ENCODE data around the gene DCLK3.

DCLK3 gene

DNA sequence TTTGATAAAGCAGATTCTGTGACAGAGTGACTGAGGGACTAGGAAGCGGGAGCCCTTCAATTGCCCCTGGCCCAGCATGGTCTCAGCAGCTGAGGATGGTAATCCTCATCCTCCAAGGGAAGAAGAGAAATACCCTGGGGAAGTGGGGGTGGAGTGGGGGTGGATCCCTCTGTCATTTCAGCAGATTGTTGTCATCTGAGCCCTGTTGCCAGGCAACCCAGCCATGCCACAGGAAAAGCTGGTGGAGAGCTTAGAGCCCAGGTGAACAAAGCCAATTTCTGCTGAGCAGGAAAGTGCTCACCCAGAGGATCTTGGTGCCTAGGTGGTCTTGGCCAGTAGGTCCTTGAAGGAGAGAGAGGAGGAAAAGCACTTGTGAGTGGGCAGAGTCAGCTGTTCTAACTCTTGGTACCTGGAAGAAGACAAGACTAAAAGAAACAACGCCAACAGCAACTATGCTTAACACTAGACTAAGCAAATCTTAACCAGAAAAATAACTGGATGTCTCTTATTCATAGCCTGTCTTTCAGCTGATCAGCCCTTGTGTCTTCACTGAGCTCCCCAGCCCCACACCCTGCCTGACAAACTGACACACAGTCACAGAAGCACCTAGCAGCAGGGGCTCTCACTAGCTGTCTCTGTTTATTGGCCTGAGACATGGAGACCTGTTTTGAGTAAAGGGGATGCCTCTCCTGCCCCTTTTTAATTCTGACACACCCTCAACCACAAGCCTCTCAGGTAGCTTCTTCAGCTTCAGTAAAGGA, 40.1 kb upstream of the DCLK3 start:
- no peak for TF ChIP-seq OSR1 (CRISPR knock-in tag; IDR thresholded peaks at IDR 0.05)
- TF ChIP-seq RARB (CRISPR knock-in tag; IDR thresholded peaks at IDR 0.05), result no peak
- TF ChIP-seq, protein P1, sequence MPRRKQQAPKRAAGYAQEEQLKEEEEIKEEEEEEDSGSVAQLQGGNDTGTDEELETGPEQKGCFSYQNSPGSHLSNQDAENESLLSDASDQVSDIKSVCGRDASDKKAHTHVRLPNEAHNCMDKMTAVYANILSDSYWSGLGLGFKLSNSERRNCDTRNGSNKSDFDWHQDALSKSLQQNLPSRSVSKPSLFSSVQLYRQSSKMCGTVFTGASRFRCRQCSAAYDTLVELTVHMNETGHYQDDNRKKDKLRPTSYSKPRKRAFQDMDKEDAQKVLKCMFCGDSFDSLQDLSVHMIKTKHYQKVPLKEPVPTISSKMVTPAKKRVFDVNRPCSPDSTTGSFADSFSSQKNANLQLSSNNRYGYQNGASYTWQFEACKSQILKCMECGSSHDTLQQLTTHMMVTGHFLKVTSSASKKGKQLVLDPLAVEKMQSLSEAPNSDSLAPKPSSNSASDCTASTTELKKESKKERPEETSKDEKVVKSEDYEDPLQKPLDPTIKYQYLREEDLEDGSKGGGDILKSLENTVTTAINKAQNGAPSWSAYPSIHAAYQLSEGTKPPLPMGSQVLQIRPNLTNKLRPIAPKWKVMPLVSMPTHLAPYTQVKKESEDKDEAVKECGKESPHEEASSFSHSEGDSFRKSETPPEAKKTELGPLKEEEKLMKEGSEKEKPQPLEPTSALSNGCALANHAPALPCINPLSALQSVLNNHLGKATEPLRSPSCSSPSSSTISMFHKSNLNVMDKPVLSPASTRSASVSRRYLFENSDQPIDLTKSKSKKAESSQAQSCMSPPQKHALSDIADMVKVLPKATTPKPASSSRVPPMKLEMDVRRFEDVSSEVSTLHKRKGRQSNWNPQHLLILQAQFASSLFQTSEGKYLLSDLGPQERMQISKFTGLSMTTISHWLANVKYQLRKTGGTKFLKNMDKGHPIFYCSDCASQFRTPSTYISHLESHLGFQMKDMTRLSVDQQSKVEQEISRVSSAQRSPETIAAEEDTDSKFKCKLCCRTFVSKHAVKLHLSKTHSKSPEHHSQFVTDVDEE (CRISPR knock-in tag; IDR thresholded peaks at IDR 0.05), result no peak
- no peak for TF ChIP-seq ZNF70 (CRISPR knock-in tag; IDR thresholded peaks at IDR 0.05)
- TF ChIP-seq PATZ1 (CRISPR knock-in tag; IDR thresholded peaks at IDR 0.05; ENCODE audit: borderline replicate concordance), result no peak
- TF ChIP-seq ZFP30 (CRISPR knock-in tag; IDR thresholded peaks at IDR 0.05), result no peak
- no peak for ATAC-seq

GRCh38 chr3:36803091-36803791, 38.9 kb upstream of the DCLK3 start:
- no peak for ATAC-seq
- TF ChIP-seq RARB (CRISPR knock-in tag; IDR thresholded peaks at IDR 0.05), result no peak
- no peak for TF ChIP-seq ISL1 (CRISPR knock-in tag; IDR thresholded peaks at IDR 0.05)
- TF ChIP-seq TCF4 (CRISPR knock-in tag; IDR thresholded peaks at IDR 0.05; ENCODE audit: borderline replicate concordance), result no peak
- no peak for TF ChIP-seq ARNTL (CRISPR knock-in tag; IDR thresholded peaks at IDR 0.05; ENCODE audit: borderline replicate concordance, low read depth)
- TF ChIP-seq, protein P2, sequence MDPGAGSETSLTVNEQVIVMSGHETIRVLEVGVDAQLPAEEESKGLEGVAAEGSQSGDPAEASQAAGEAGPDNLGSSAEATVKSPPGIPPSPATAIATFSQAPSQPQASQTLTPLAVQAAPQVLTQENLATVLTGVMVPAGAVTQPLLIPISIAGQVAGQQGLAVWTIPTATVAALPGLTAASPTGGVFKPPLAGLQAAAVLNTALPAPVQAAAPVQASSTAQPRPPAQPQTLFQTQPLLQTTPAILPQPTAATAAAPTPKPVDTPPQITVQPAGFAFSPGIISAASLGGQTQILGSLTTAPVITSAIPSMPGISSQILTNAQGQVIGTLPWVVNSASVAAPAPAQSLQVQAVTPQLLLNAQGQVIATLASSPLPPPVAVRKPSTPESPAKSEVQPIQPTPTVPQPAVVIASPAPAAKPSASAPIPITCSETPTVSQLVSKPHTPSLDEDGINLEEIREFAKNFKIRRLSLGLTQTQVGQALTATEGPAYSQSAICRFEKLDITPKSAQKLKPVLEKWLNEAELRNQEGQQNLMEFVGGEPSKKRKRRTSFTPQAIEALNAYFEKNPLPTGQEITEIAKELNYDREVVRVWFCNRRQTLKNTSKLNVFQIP (CRISPR knock-in tag; IDR thresholded peaks at IDR 0.05; ENCODE audit: borderline replicate concordance, low read depth), result no peak
- TF ChIP-seq ZNF8 (CRISPR knock-in tag; IDR thresholded peaks at IDR 0.05), result no peak
- TF ChIP-seq ZC3H10 (CRISPR knock-in tag; IDR thresholded peaks at IDR 0.05), result no peak
- TF ChIP-seq ESRRG (CRISPR knock-in tag; IDR thresholded peaks at IDR 0.05), result no peak
- no peak for TF ChIP-seq SNAI2 (CRISPR knock-in tag; IDR thresholded peaks at IDR 0.05)
- no peak for TF ChIP-seq CREB5 (CRISPR knock-in tag; IDR thresholded peaks at IDR 0.05; ENCODE audit: low read depth)

DNA sequence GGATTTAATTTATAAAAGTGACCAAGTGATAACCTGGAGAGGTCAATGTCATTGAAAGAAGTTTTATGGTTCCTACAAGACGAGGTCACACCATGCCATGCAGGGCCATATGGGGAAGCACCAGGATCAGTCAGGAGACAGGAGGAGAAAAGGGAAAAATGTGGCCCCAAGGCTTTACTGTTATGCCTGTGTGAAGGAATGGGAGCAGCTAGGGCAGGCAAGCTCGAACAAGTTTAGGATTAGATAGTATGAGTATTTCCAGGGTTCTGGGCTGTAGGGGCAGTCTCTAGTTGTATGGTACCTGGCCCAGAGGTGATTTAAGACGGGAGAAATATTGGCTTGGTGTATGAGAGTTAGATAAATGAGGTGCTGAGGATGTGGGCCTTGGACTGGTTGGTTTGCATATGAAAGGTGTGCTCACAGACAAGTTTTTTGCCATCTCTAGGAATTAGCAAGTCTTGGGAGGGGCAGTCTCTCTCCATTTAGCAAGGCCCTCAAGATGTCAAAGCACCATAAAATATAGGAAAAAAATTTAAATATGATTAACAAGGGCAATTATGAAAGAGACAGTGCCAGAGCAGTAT, 36.3 kb upstream of the DCLK3 start:
- no peak for ATAC-seq
- no peak for TF ChIP-seq ZNF565 (CRISPR knock-in tag; conservative IDR thresholded peaks at IDR 0.05; ENCODE audit: low read depth)

GRCh38 chr3:36796881-36797280, 32.5 kb upstream of the DCLK3 start:
- TF ChIP-seq ESRRG (CRISPR knock-in tag; IDR thresholded peaks at IDR 0.05) (no peak), ISL1 (CRISPR knock-in tag; IDR thresholded peaks at IDR 0.05) (no peak), ZNF8 (CRISPR knock-in tag; IDR thresholded peaks at IDR 0.05) (no peak)
- no peak for ATAC-seq

GRCh38 chr3:36796161-36796560, 31.8 kb upstream of the DCLK3 start:
- TF ChIP-seq ZNF565 (CRISPR knock-in tag; conservative IDR thresholded peaks at IDR 0.05; ENCODE audit: low read depth) (no peak), PATZ1 (CRISPR knock-in tag; IDR thresholded peaks at IDR 0.05; ENCODE audit: borderline replicate concordance) (no peak), BACH2 (CRISPR knock-in tag; IDR thresholded peaks at IDR 0.05; ENCODE audit: borderline replicate concordance) (no peak), ZNF70 (CRISPR knock-in tag; IDR thresholded peaks at IDR 0.05) (no peak), TCF4 (CRISPR knock-in tag; IDR thresholded peaks at IDR 0.05; ENCODE audit: borderline replicate concordance) (no peak), CREB5 (CRISPR knock-in tag; IDR thresholded peaks at IDR 0.05; ENCODE audit: low read depth) (no peak)

More at GRCh38 chr3:36796161-36796560, 31.8 kb upstream of the DCLK3 start:
- no peak for ATAC-seq
